ENCODE measurements around the gene SLITRK2. TPM values are rescaled to one million over a fixed set of nuclear protein-coding genes. Genes with fewer than 3 reads are reported as not detected.

SLITRK2 gene
- total and polyA plus RNA-seq, 10 of the 15 experiments (the other 5 are each of a cell fraction or from before 2014, with no cell fraction given): not detected

DNA sequence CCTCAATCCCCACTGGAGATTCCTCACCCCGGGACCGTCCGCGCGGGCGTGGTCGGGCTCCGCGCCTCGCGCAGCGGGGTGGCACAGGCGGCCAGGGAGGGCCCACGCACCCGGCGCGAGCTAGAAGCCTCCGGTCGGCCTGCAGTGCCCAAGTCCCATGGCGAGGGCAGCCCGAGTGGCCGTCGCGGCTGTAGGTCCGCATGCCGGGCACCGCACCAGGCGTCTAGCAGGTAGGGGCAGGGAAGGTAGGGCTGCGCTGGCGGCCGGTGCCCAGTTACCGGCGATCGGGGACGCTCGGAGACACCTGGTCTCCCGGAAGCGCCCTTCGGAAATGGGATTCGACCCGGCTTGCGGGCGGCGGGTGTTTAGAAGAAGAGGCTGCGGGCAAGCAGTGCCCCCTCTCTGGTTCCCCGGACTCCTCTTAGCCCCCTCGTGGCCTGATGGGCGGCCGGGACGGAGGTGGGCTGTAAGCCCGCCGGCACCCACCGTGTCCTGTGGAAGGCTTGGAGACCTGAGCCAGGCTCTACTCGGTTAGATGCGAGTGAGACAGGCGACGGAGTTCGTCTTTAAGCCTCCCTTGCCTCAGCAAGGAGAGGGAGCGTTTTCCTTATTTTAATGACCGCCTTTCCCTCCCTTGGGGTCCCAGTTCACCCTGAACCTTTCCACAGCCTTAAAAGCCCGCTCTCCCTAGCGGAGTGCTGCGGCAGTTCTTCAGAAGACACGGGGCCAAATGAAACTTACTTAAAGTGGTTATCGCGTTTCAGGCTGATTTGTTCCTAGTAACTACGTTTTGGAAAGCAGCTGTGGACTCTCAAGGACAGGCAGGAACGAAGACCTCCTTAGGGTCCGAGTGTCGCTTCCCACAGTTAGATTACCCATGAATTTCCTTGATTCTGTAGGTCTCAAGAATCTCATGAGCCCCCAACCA, 821 bp downstream of the SLITRK2 start:
- RAD21 ChIA-PET (ENCODE audit: unreplicated experiment): no interaction called here
- no peaks in the 10 kb centered on the region for H3K4me1 ChIP-seq (ENCODE audit: control insufficient read depth, insufficient read depth, low read length)
- H3K9ac ChIP-seq (ENCODE audit: control insufficient read depth, insufficient read depth, low read length): no peak overlapping the region
- CTCF ChIA-PET: no interaction called here
- no peak for FAIRE-seq
- H3K36me3 ChIP-seq (ENCODE audit: control insufficient read depth in 2 of 2, insufficient read depth in 2 of 2, low read length in 1 of 2): no peaks in the 10 kb centered on the region
- H4K20me1 ChIP-seq (ENCODE audit: control insufficient read depth, insufficient read depth): no peaks in the 10 kb centered on the region
- DNase-seq (ENCODE audit: low read depth, low spot score): no peak
- 63% methylated on average over 59 of the region's 70 CpGs for WGBS (ENCODE audit: insufficient coverage, insufficient replicate concordance, low lambda C conversion rate, missing lambda C conversion rate)
- in situ Hi-C loops (cut with MboI) (no loop called here), intact Hi-C loops (cut with micrococcal nuclease; ENCODE audit: unreplicated experiment) (no loop called here)
- no TSS peak for BruUV-seq (replicated peaks)
- no peak overlapping the region for H2AFZ ChIP-seq (ENCODE audit: control insufficient read depth, low read depth, low read length)
- POLR2A ChIA-PET: no interaction called here
- no peak overlapping the region for H3K4me2 ChIP-seq (ENCODE audit: control insufficient read depth, insufficient read depth)
- ATAC-seq: no peak
- H3K79me2 ChIP-seq (ENCODE audit: control insufficient read depth, insufficient read depth, low read length): no peaks in the 10 kb centered on the region
- SMC1A ChIA-PET (ENCODE audit: uncharacterized antibody, unreplicated experiment): no interaction called here
- H3K27ac ChIP-seq (ENCODE audit: control insufficient read depth, insufficient read depth): no peak overlapping the region
- TF ChIP-seq CHD1 (IDR thresholded peaks at IDR 0.05; ENCODE audit: low read depth, low read length) (no peak), TCF7 (IDR thresholded peaks at IDR 0.05; ENCODE audit: borderline replicate concordance) (no peak), CBX5 (IDR thresholded peaks at IDR 0.05; ENCODE audit: low read depth) (no peak), HDAC2 (IDR thresholded peaks at IDR 0.05) (no peak), PRDM15 (CRISPR knock-in tag; IDR thresholded peaks at IDR 0.05) (no peak), HDGF (IDR thresholded peaks at IDR 0.05) (no peak), MYC (IDR thresholded peaks at IDR 0.05; ENCODE audit: insufficient read depth, insufficient read length, insufficient replicate concordance, low read length, severe bottlenecking) (no peak)
- no peaks in the 10 kb centered on the region for H3K27me3 ChIP-seq (replicated peaks in 1 of 2; ENCODE audit: control insufficient read depth in 2 of 2, insufficient read depth in 2 of 2, low read length in 1 of 2)
- no peak overlapping the region for H3K4me3 ChIP-seq
- H3K9me3 ChIP-seq (replicated peaks; ENCODE audit: control insufficient read depth, insufficient read depth, low read length): no peaks in the 10 kb centered on the region; the same call in 2 of the 3 replicates
